IMR-90 (cell line): ENCODE data around the gene CCDC177. TPM values are rescaled to one million over a fixed set of nuclear protein-coding genes. Genes with fewer than 3 reads are reported as not detected.

Source experiments
- ATAC-seq: fragments of 200-7000 bp; cut with Tn5 transposase; 2 replicates; pipeline ENCODE4 v1.9.1; 2020; ENCODE audit warnings: low read depth, mild to moderate bottlenecking, moderate library complexity
- BruUV-seq: library from RNA; stranded (reverse); fragments of 400-500 nt; replicated peaks from 2 replicates; lab custom pipeline; 2021; lab: Mats Ljungman, UMichigan
- CTCF ChIA-PET: fragments of 300-600 bp; formaldehyde crosslinking; extraction: SDS; loops from one replicate; lab custom pipeline; 2021; ENCODE audit warnings: antibody characterized with exemption; lab: Yijun Ruan, JAX
- POLR2A ChIA-PET: fragments of 300-600 bp; sonication (Branson Sonifier 250); formaldehyde crosslinking; loops from one replicate; lab custom pipeline; 2022; ENCODE audit warnings: antibody characterized with exemption; ENCODE audit not compliant: unreplicated experiment; lab: Charles Lee
- DNase-seq: peaks from one replicate; pipeline ENCODE4 v3.0.0; 2013
- H2AFZ ChIP-seq: replicated peaks from 2 replicates; pipeline ENCODE3; 2013; ENCODE audit warnings: low read length, mild to moderate bottlenecking; ENCODE audit not compliant: poor library complexity
- H2AK5ac ChIP-seq: 2 replicates; pipeline ENCODE4 v1.6.1; 2013; ENCODE audit warnings: low read depth, low read length, inconsistent platforms
- H2AK9ac ChIP-seq: replicated peaks from 2 replicates; pipeline ENCODE3; 2013; ENCODE audit warnings: mild to moderate bottlenecking, low read depth, low read length, moderate library complexity; ENCODE audit not compliant: poor library complexity
- H2BK120ac ChIP-seq: 2 replicates; pipeline ENCODE4 v1.6.1; 2013; ENCODE audit warnings: low read depth, low read length, inconsistent platforms
- H2BK15ac ChIP-seq: 3 replicates; pipeline ENCODE4 v1.6.1; 2013; ENCODE audit warnings: low read depth, low read length, inconsistent platforms
- H2BK20ac ChIP-seq: 2 replicates; pipeline ENCODE4 v1.6.1; 2013; ENCODE audit warnings: low read depth, mild to moderate bottlenecking, inconsistent platforms, low read length, moderate library complexity
- H2BK5ac ChIP-seq: 2 replicates; pipeline ENCODE4 v1.6.1; 2013; ENCODE audit warnings: mild to moderate bottlenecking, low read depth, low read length, inconsistent platforms; ENCODE audit not compliant: poor library complexity, severe bottlenecking
- H3K14ac ChIP-seq: replicated peaks from 2 replicates; pipeline ENCODE4 v1.6.1; 2013; ENCODE audit warnings: low read depth, low read length, inconsistent platforms
- H3K18ac ChIP-seq: 2 replicates; pipeline ENCODE4 v1.6.1; 2013; ENCODE audit warnings: low read depth, low read length, control low read depth
- H3K23ac ChIP-seq: 2 replicates; pipeline ENCODE4 v1.6.1; 2013; ENCODE audit warnings: low read depth, low read length, inconsistent platforms
- H3K27ac ChIP-seq: 2 replicates; pipeline ENCODE4 v1.5.1; 2013; ENCODE audit warnings: mild to moderate bottlenecking, control low read depth, low read length; ENCODE audit not compliant: insufficient read depth
- H3K27me3 ChIP-seq: 2 replicates; pipeline ENCODE4 v1.6.1; 2013; ENCODE audit warnings: low read length; ENCODE audit not compliant: control insufficient read depth, insufficient read depth
- H3K36me3 ChIP-seq: 2 replicates; pipeline ENCODE4 v1.6.1; 2013; ENCODE audit warnings: low read length, mixed read lengths; ENCODE audit not compliant: control insufficient read depth, insufficient read depth
- H3K4ac ChIP-seq: 2 replicates; pipeline ENCODE4 v1.6.1; 2013; ENCODE audit warnings: low read depth, low read length, inconsistent platforms
- H3K4me1 ChIP-seq: 2 replicates; pipeline ENCODE4 v1.6.1; 2013; ENCODE audit warnings: low read length, mixed read lengths; ENCODE audit not compliant: control insufficient read depth, insufficient read depth
- H3K4me2 ChIP-seq: 2 replicates; pipeline ENCODE4 v1.6.1; 2013; ENCODE audit warnings: low read depth, mild to moderate bottlenecking, control low read depth, low read length, moderate library complexity
- H3K4me3 ChIP-seq: 2 replicates; pipeline ENCODE4 v1.5.1; 2013; ENCODE audit warnings: low read depth, mild to moderate bottlenecking, control low read depth, low read length, moderate library complexity; ENCODE audit not compliant: insufficient read depth
- H3K56ac ChIP-seq: 2 replicates; pipeline ENCODE4 v1.6.1; 2013; ENCODE audit warnings: low read length, inconsistent platforms; ENCODE audit not compliant: insufficient read depth; ENCODE audit errors: extremely low read depth
- H3K79me1 ChIP-seq, 2 experiments: 2 replicates each; pipeline ENCODE4 v1.6.1; 2013; ENCODE audit warnings: low read length in 2 of 2, inconsistent platforms in 1 of 2, low read depth in 1 of 2
- H3K9ac ChIP-seq: 2 replicates; pipeline ENCODE4 v1.6.1; 2013; ENCODE audit warnings: low read depth, low read length, control low read depth
- H3K9me1 ChIP-seq: 2 replicates; pipeline ENCODE4 v1.6.1; 2013; ENCODE audit warnings: low read length, inconsistent platforms; ENCODE audit not compliant: insufficient read depth
- H3K9me3 ChIP-seq: 2 replicates; pipeline ENCODE4 v1.6.1; 2013; ENCODE audit warnings: low read length; ENCODE audit not compliant: control insufficient read depth, insufficient read depth
- H4K20me1 ChIP-seq: 2 replicates; pipeline ENCODE4 v1.6.1; 2013; ENCODE audit warnings: low read length, inconsistent platforms; ENCODE audit not compliant: insufficient read depth
- H4K5ac ChIP-seq: 2 replicates; pipeline ENCODE4 v1.6.1; 2013; ENCODE audit warnings: mild to moderate bottlenecking, low read depth, low read length, control low read depth
- H4K8ac ChIP-seq, 2 experiments: 2 replicates each; pipeline ENCODE4 v1.6.1; 2013; ENCODE audit warnings: low read depth in 2 of 2, low read length in 2 of 2, control low read depth in 1 of 2, inconsistent platforms in 1 of 2
- H4K91ac ChIP-seq: 2 replicates; pipeline ENCODE4 v1.6.1; 2013; ENCODE audit warnings: low read depth, low read length, inconsistent platforms; ENCODE audit not compliant: insufficient read depth
- dilution Hi-C: fragments of 300-500 bp; cut with HindIII; formaldehyde crosslinking; loops from one replicate; pipeline ENCODE4 v1.14.3; 2018; ENCODE audit warnings: low sequenced_read_pairs; ENCODE audit not compliant: unreplicated experiment
- in situ Hi-C: fragments of 300-500 bp; cut with MboI; formaldehyde crosslinking; loops from 3 replicates; pipeline ENCODE4 v1.14.3; 2019; ENCODE audit warnings: low sequenced_read_pairs, inconsistent platforms, mixed read lengths
- intact Hi-C: fragments of 100-400 bp; cut with micrococcal nuclease; formaldehyde crosslinking; loops from 2 replicates; pipeline ENCODE4 v1.10.0; 2022
- polyA plus RNA-seq, 3 experiments: library from polyadenylated mRNA; depleted of rRNA; stranded (reverse); fragments of >200 nt; gene quantifications; 2 replicates each; pipeline ENCODE4 v1.2.3, GENCODE V29; 2012; ENCODE audit warnings: low replicate concordance in 1 of 3
- total RNA-seq: library from RNA; depleted of rRNA; stranded (reverse); fragments of >200 nt; gene quantifications from 2 replicates; pipeline ENCODE4 v1.2.3, GENCODE V29; 2012
- TF ChIP-seq, protein P1 (sequence below): fragments of 150-350 bp; IDR thresholded peaks from 2 replicates; pipeline ENCODE4 v1.6.1; 2016; ENCODE audit warnings: low read depth, mild to moderate bottlenecking, low read length, moderate library complexity, borderline replicate concordance
- TF ChIP-seq, protein P2 (sequence below): fragments of 150-350 bp; IDR thresholded peaks from 2 replicates; pipeline ENCODE4 v1.6.1; 2017; ENCODE audit warnings: mild to moderate bottlenecking, antibody characterized with exemption, low read length, low read depth

The CCDC177 gene
- total and polyA plus RNA-seq, 2 of the 4 experiments (the other 2 are of a cell fraction), result not detected

- no peaks in the 10 kb centered on the region for H4K20me1 ChIP-seq
- in situ Hi-C loops, result no loop called here
- no peak overlapping the region for H2AFZ ChIP-seq
- no peak overlapping the region for H2BK15ac ChIP-seq
- TF ChIP-seq, protein P1, sequence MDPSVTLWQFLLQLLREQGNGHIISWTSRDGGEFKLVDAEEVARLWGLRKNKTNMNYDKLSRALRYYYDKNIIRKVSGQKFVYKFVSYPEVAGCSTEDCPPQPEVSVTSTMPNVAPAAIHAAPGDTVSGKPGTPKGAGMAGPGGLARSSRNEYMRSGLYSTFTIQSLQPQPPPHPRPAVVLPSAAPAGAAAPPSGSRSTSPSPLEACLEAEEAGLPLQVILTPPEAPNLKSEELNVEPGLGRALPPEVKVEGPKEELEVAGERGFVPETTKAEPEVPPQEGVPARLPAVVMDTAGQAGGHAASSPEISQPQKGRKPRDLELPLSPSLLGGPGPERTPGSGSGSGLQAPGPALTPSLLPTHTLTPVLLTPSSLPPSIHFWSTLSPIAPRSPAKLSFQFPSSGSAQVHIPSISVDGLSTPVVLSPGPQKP, result no peak
- TF ChIP-seq, protein P2, sequence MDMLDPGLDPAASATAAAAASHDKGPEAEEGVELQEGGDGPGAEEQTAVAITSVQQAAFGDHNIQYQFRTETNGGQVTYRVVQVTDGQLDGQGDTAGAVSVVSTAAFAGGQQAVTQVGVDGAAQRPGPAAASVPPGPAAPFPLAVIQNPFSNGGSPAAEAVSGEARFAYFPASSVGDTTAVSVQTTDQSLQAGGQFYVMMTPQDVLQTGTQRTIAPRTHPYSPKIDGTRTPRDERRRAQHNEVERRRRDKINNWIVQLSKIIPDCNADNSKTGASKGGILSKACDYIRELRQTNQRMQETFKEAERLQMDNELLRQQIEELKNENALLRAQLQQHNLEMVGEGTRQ, result no peak
- peaks cover 5% of the 10 kb centered on the region; the same call in 1 of the 2 replicates for H3K9me3 ChIP-seq
- H3K4me2 ChIP-seq, result no peak overlapping the region
- H3K9me1 ChIP-seq, result no peaks in the 10 kb centered on the region
- no peak overlapping the region for H3K14ac ChIP-seq
- no peak overlapping the region for H3K9ac ChIP-seq
- no peak overlapping the region for H2BK5ac ChIP-seq
- H3K4me3 ChIP-seq, result no peak overlapping the region
- H3K4ac ChIP-seq, result no peak overlapping the region
- H3K56ac ChIP-seq, result no peak overlapping the region
- dilution Hi-C loops, result no loop called here
- no peak overlapping the region for H2AK9ac ChIP-seq
- H3K79me1 ChIP-seq, result no peaks in the 10 kb centered on the region
- H3K36me3 ChIP-seq, result no peaks in the 10 kb centered on the region
- H3K4me1 ChIP-seq, result no peaks in the 10 kb centered on the region
- H4K5ac ChIP-seq, result no peak overlapping the region
- H2AK5ac ChIP-seq, result no peak overlapping the region
- no TSS peak for BruUV-seq
- ATAC-seq (no peak), DNase-seq (no peak)
- no peak overlapping the region for H3K23ac ChIP-seq
- H3K27me3 ChIP-seq, result peaks cover 27% of the 10 kb centered on the region
- no peak overlapping the region for H4K91ac ChIP-seq
- no peak overlapping the region for H2BK120ac ChIP-seq
- no peak overlapping the region for H3K27ac ChIP-seq
- no peak overlapping the region for H3K18ac ChIP-seq
- intact Hi-C loops, result no loop called here
- no peak overlapping the region for H4K8ac ChIP-seq
- no peak overlapping the region for H2BK20ac ChIP-seq
- ChIA-PET CTCF (no interaction called here), POLR2A (no interaction called here)
These were observed 37.7 kb downstream of the CCDC177 start for GRCh38 chr14:69536971-69537370.
